Esophagus muscularis mucosa (tissue), 4 donors: ENCODE measurements around the gene SARS2. TPM values are rescaled to one million over a fixed set of nuclear protein-coding genes. Genes with fewer than 3 reads are reported as not detected.

Source experiments
- DNase-seq: peaks from one replicate; pipeline ENCODE4 v3.0.0-alpha.2; 2017; ENCODE audit errors: extremely low spot score
- H3K27ac ChIP-seq, 4 donors: fragments of 200-600 bp; sonication (generic); replicated peaks in 1 of 4; 1 replicate in 3 of 4; 2 replicates in 1 of 4; pipeline ENCODE4 v1.5.1; 2016 to 2019; ENCODE audit warnings: mild to moderate bottlenecking in 1 of 4
- H3K27me3 ChIP-seq, 4 donors: fragments of 200-600 bp; sonication (generic); one replicate each; pipeline versions ENCODE4 v1.5.1 to v1.6.0; 2016 to 2019
- H3K36me3 ChIP-seq, 4 donors: fragments of 200-600 bp; sonication (generic); one replicate each; pipeline ENCODE4 v1.5.1; 2016 to 2019
- H3K4me1 ChIP-seq, 4 donors: fragments of 200-600 bp; sonication (generic); one replicate each; pipeline ENCODE4 v1.5.1; 2016 to 2019
- H3K4me3 ChIP-seq, 4 donors: fragments of 200-600 bp; sonication (generic); 1 replicate in 2 of 4; 2 replicates in 2 of 4; pipeline ENCODE4 v1.5.1; 2016 to 2019; ENCODE audit warnings: mild to moderate bottlenecking in 4 of 4, moderate library complexity in 1 of 4
- H3K9me3 ChIP-seq, 4 donors: fragments of 200-600 bp; sonication (generic); 1 replicate in 3 of 4; 2 replicates in 1 of 4; pipeline ENCODE4 v1.5.1; 2016 to 2019
- EP300 ChIP-seq: sonication (generic); formaldehyde crosslinking; IDR thresholded peaks from one replicate; pipeline ENCODE4 v1.6.1; 2017; ENCODE audit warnings: antibody characterized with exemption
- POLR2A ChIP-seq: fragments of 450-650 bp; IDR thresholded peaks from one replicate; pipeline ENCODE4 v1.6.1; 2017; ENCODE audit warnings: antibody characterized with exemption, moderate library complexity, mild to moderate bottlenecking, low read depth
- POLR2AphosphoS5 ChIP-seq, 2 donors: sonication (generic); formaldehyde crosslinking; IDR thresholded peaks; one replicate each; pipeline ENCODE4 v1.6.1; 2017; ENCODE audit warnings: antibody characterized with exemption in 2 of 2
- WGBS: methylation state at CpG from one replicate; pipeline ENCODE4 v1.1.5; 2018; 5-methylcytosine and 5-hydroxymethylcytosine counted together
- intact Hi-C: fragments of 100-400 bp; cut with DNase I; formaldehyde crosslinking; loops from one replicate; pipeline ENCODE4 v1.15.1; 2023
- total RNA-seq, 4 donors: library from RNA; depleted of rRNA; stranded (reverse); fragments of >200 nt; gene quantifications; one replicate each; pipeline versions ENCODE4 v1.1.0 to v1.2.1, GENCODE V29; 2016
- TF ChIP-seq, protein P1 (sequence below), 3 experiments: fragments of 200-600 bp in 2 of 3; fragments of 450-650 bp in 1 of 3; sonication (generic) in 2 of 3; IDR thresholded peaks; one replicate each; pipeline ENCODE4 v1.5.1; 2017 to 2019; ENCODE audit warnings: antibody characterized with exemption in 3 of 3, mild to moderate bottlenecking in 2 of 3, moderate library complexity in 1 of 3

Gene SARS2
- total RNA-seq, 4 donors from 2014 or later: 6.8 to 14.6 (median 9.1) TPM

GRCh38 chr19:38894968-38895367 lies 35.6 kb downstream of the SARS2 start:
- 62% methylated on average over 9 of the region's 9 CpGs for WGBS
- no peak for DNase-seq

DNA sequence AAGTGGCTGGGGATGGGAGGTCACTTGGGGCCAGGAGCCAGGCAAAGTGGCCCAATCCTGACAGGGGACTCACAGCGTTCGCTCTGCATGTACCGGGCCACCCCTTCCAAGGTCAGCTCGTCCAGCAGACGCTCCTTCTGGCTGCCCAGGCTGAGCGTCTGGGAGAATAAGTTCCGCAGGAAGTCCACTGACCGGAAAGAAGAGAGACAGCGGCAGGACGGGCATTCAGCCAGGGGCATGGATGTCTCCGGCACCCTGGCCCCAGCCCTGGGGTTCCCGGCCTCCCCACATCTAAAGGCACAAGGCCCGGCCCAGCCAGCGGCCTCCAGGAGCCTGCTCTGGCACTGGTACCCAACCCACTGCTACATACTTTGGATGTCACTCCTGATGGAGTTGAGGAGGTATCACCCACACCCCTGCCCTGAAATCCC lies 37.2 kb downstream of the SARS2 start:
- WGBS: 84% methylated on average over 4 of the region's 14 CpGs

More at GRCh38 chr19:38894968-38895367, 35.6 kb downstream of the SARS2 start:
- Histone ChIP-seq H3K36me3 (peaks cover 8 to 43% (median 28%) of the 10 kb centered on the region in 4 donors), H3K9me3 (no peaks in the 10 kb centered on the region), H3K27me3 (no peaks in the 10 kb centered on the region), H3K27ac (no peak overlapping the region), H3K4me3 (no peak overlapping the region), H3K4me1 (peaks cover 22 to 58% (median 40%) of the 10 kb centered on the region in 4 donors)
- intact Hi-C loops: no loop called here
- TF ChIP-seq POLR2A (no peak), EP300 (no peak), POLR2AphosphoS5 (IDR thresholded peaks at IDR 0.05) (no peak)
- TF ChIP-seq, protein P1, sequence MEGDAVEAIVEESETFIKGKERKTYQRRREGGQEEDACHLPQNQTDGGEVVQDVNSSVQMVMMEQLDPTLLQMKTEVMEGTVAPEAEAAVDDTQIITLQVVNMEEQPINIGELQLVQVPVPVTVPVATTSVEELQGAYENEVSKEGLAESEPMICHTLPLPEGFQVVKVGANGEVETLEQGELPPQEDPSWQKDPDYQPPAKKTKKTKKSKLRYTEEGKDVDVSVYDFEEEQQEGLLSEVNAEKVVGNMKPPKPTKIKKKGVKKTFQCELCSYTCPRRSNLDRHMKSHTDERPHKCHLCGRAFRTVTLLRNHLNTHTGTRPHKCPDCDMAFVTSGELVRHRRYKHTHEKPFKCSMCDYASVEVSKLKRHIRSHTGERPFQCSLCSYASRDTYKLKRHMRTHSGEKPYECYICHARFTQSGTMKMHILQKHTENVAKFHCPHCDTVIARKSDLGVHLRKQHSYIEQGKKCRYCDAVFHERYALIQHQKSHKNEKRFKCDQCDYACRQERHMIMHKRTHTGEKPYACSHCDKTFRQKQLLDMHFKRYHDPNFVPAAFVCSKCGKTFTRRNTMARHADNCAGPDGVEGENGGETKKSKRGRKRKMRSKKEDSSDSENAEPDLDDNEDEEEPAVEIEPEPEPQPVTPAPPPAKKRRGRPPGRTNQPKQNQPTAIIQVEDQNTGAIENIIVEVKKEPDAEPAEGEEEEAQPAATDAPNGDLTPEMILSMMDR (IDR thresholded peaks at IDR 0.05): no peak

GRCh38 chr19:38892841-38893240 lies 37.7 kb downstream of the SARS2 start:
- peaks cover 12 to 45% (median 28%) of the 10 kb centered on the region in 4 donors for H3K4me1 ChIP-seq
- no peak for DNase-seq
- no peak overlapping the region for H3K4me3 ChIP-seq
- H3K36me3 ChIP-seq: peaks cover 25 to 64% (median 48%) of the 10 kb centered on the region in 4 donors
- intact Hi-C loops: no loop called here
- H3K9me3 ChIP-seq: no peaks in the 10 kb centered on the region
- no peak overlapping the region for H3K27ac ChIP-seq
- TF ChIP-seq, protein P1 (IDR thresholded peaks at IDR 0.05): no peak
- no peak for TF ChIP-seq EP300
- no peak for TF ChIP-seq POLR2AphosphoS5 (IDR thresholded peaks at IDR 0.05)
- WGBS: 89% methylated on average over 5 of the region's 5 CpGs
- no peaks in the 10 kb centered on the region for H3K27me3 ChIP-seq

More for the DNA sequence above, 37.2 kb downstream of the SARS2 start:
- intact Hi-C loops: no loop called here
- DNase-seq: no peak
- peaks cover 24 to 59% (median 44%) of the 10 kb centered on the region in 4 donors for H3K36me3 ChIP-seq
- peaks cover 17 to 50% (median 33%) of the 10 kb centered on the region in 4 donors for H3K4me1 ChIP-seq
- no peaks in the 10 kb centered on the region for H3K27me3 ChIP-seq
- no peaks in the 10 kb centered on the region for H3K9me3 ChIP-seq
- TF ChIP-seq EP300 (no peak), POLR2AphosphoS5 (IDR thresholded peaks at IDR 0.05) (no peak), POLR2A (no peak)
- TF ChIP-seq, protein P1 (IDR thresholded peaks at IDR 0.05): no peak
- H3K4me3 ChIP-seq: no peak overlapping the region
- no peak overlapping the region for H3K27ac ChIP-seq

DNA sequence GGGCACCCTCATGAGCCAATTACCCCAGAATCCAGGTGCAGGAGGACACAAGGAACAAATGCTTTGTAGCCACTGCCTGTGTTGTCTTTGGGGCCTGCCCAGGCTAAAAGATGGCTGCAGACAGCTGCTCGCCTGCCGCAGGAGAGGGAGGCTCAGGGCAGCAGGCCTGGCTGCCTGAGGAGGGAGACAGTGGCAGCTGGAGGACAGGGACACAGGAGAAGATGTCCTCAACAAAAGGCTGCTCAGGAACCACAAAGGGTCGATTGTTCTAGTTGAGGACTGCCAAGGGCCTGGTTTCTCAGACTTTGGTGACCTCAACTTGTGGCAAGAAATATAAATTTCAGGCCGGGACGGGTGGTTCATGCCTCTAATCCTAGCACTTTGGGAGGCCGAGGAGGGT lies 38.8 kb downstream of the SARS2 start:
- peaks cover 25 to 73% (median 53%) of the 10 kb centered on the region in 4 donors for H3K36me3 ChIP-seq
- no peaks in the 10 kb centered on the region for H3K27me3 ChIP-seq
- no peaks in the 10 kb centered on the region for H3K9me3 ChIP-seq
- no peak for DNase-seq
- intact Hi-C loops: no loop called here
- 80% methylated on average over 2 of the region's 6 CpGs for WGBS
- peaks cover 6 to 36% (median 17%) of the 10 kb centered on the region in 4 donors for H3K4me1 ChIP-seq
- no peak overlapping the region for H3K4me3 ChIP-seq
- TF ChIP-seq, protein P1 (IDR thresholded peaks at IDR 0.05): no peak
- TF ChIP-seq POLR2AphosphoS5 (IDR thresholded peaks at IDR 0.05): no peak
- TF ChIP-seq EP300: no peak
- no peak for TF ChIP-seq POLR2A
- no peak overlapping the region for H3K27ac ChIP-seq

DNA sequence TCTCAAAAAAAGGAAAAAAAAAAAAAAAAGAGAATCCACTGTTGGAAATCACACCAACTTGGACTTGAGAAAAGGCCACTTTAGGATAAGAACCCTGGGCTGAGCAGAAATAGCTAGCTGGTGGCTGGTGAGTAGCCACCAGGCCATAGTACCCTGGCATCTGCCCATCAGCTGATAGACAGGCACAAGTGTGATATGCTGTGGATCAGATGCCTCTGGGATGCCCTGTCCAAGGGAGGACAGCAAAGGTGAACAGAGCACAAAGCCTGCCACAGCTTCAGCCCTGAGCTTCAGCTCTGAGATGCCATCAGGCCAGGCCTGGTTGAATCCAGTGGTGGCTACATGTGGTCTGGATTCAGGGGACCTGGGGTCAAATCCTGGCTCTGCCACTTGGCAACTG lies 39.9 kb downstream of the SARS2 start:
- Histone ChIP-seq H3K27ac (no peak overlapping the region), H3K4me1 (peaks cover 10 to 38% (median 19%) of the 10 kb centered on the region in 4 donors), H3K4me3 (no peak overlapping the region), H3K9me3 (no peaks in the 10 kb centered on the region), H3K36me3 (peaks cover 25 to 75% (median 53%) of the 10 kb centered on the region in 4 donors), H3K27me3 (no peaks in the 10 kb centered on the region)
- intact Hi-C loops: no loop called here
- no peak for DNase-seq
- no peak for TF ChIP-seq EP300
- no peak for TF ChIP-seq POLR2A
- TF ChIP-seq, protein P1 (IDR thresholded peaks at IDR 0.05): no peak
- no peak for TF ChIP-seq POLR2AphosphoS5 (IDR thresholded peaks at IDR 0.05)
